ENCODE measurements around the gene KRT1.

KRT1 gene

GRCh38 chr12:52632656-52633055, 47.6 kb downstream of the KRT1 start:
- no peak for DNase-seq

GRCh38 chr12:52631676-52632459, 48.3 kb downstream of the KRT1 start:
- DNase-seq: no peak

- DNase-seq: no peak
These were observed 48.9 kb downstream of the KRT1 start for GRCh38 chr12:52631264-52631663.

- DNase-seq: no peak
These were observed 49.5 kb downstream of the KRT1 start for GRCh38 chr12:52630599-52631200.

GRCh38 chr12:52630008-52630500, 50.2 kb downstream of the KRT1 start:
- DNase-seq: no peak

- DNase-seq: no peak
These were observed 50.8 kb downstream of the KRT1 start for GRCh38 chr12:52629281-52630007.

- no peak for DNase-seq
These were observed 51.4 kb downstream of the KRT1 start for GRCh38 chr12:52628841-52629240.

GRCh38 chr12:52628111-52628507, 52.1 kb downstream of the KRT1 start:
- no peak for DNase-seq

GRCh38 chr12:52627395-52628110, 52.7 kb downstream of the KRT1 start:
- no peak for DNase-seq

Data from NCI-H524 (cell line).